Neural crest cell (in vitro differentiated cells): ENCODE data around the gene PTPRE. TPM values are rescaled to one million over a fixed set of nuclear protein-coding genes. Genes with fewer than 3 reads are reported as not detected.
A peak's percentile ranks its signal among the peaks of the same experiment; 100 is the strongest.

Experiments
- DNase-seq: peaks from one replicate; pipeline ENCODE4 v3.0.0; 2021; ENCODE audit warnings: low read depth, mixed read lengths, low spot score
- H3K27ac Mint-ChIP-seq: one replicate; pipeline ENCODE4 v1.8.0; 2021; ENCODE audit warnings: mild to moderate bottlenecking, mixed read lengths; ENCODE audit not compliant: unreplicated experiment
- H3K27me3 Mint-ChIP-seq: 2 replicates; pipeline ENCODE4 v1.8.0; 2021; ENCODE audit warnings: low read depth, mild to moderate bottlenecking, mixed read lengths
- H3K36me3 Mint-ChIP-seq: 2 replicates; pipeline ENCODE4 v1.8.0; 2021; ENCODE audit warnings: low read depth, mild to moderate bottlenecking, mixed read lengths
- H3K4me1 Mint-ChIP-seq: 2 replicates; pipeline ENCODE4 v1.8.0; 2021; ENCODE audit warnings: mixed read lengths
- H3K4me3 Mint-ChIP-seq: one replicate; pipeline ENCODE4 v1.8.0; 2021; ENCODE audit warnings: mild to moderate bottlenecking, mixed read lengths
- H3K9me3 Mint-ChIP-seq: 2 replicates; pipeline ENCODE4 v1.8.0; 2021; ENCODE audit warnings: mixed read lengths
- CTCF ChIP-seq: fragments of 200-600 bp; sonication (generic); conservative IDR thresholded peaks from 2 replicates; pipeline ENCODE4 v1.5.0; 2021; ENCODE audit warnings: antibody characterized with exemption, mild to moderate bottlenecking
- total RNA-seq: library from RNA; stranded (reverse); gene quantifications from 2 replicates; pipeline ENCODE4 v1.2.1, GENCODE V29; 2021

Gene PTPRE
- total RNA-seq, 1 donor from 2014 or later = 2.3 TPM

GRCh38 chr10:128077155-128077875 lies 170.4 kb downstream of the PTPRE start:
- Mint-ChIP-seq H3K9me3 (no peaks in the 10 kb centered on the region), H3K4me1 (no peaks in the 10 kb centered on the region), H3K27me3 (no peaks in the 10 kb centered on the region), H3K4me3 (no peak overlapping the region), H3K36me3 (no peaks in the 10 kb centered on the region), H3K27ac (no peak overlapping the region)
- DNase-seq = no peak
- TF ChIP-seq CTCF = no peak

GRCh38 chr10:128078136-128078969 lies 171.4 kb downstream of the PTPRE start:
- no peak overlapping the region for H3K4me3 Mint-ChIP-seq
- H3K27ac Mint-ChIP-seq = no peak overlapping the region
- H3K27me3 Mint-ChIP-seq = no peaks in the 10 kb centered on the region
- H3K4me1 Mint-ChIP-seq = no peaks in the 10 kb centered on the region
- DNase-seq = peak; percentile 65
- H3K36me3 Mint-ChIP-seq = no peaks in the 10 kb centered on the region
- TF ChIP-seq CTCF = peak; percentile 74
- H3K9me3 Mint-ChIP-seq = no peaks in the 10 kb centered on the region

- no peak for DNase-seq
- H3K27me3 Mint-ChIP-seq = no peaks in the 10 kb centered on the region
- no peak for TF ChIP-seq CTCF
- no peaks in the 10 kb centered on the region for H3K36me3 Mint-ChIP-seq
- peaks cover 7% of the 10 kb centered on the region for H3K4me1 Mint-ChIP-seq
- no peak overlapping the region for H3K4me3 Mint-ChIP-seq
- no peak overlapping the region for H3K27ac Mint-ChIP-seq
- H3K9me3 Mint-ChIP-seq = no peaks in the 10 kb centered on the region
Measured at GRCh38 chr10:128080231-128080630, 173.3 kb downstream of the PTPRE start.

GRCh38 chr10:128080641-128081040 lies 173.7 kb downstream of the PTPRE start:
- no peak overlapping the region for H3K4me3 Mint-ChIP-seq
- H3K27me3 Mint-ChIP-seq = no peaks in the 10 kb centered on the region
- no peaks in the 10 kb centered on the region for H3K36me3 Mint-ChIP-seq
- H3K9me3 Mint-ChIP-seq = no peaks in the 10 kb centered on the region
- TF ChIP-seq CTCF = no peak
- no peak overlapping the region for H3K27ac Mint-ChIP-seq
- no peak for DNase-seq
- peaks cover 9% of the 10 kb centered on the region for H3K4me1 Mint-ChIP-seq

- no peak for TF ChIP-seq CTCF
- Mint-ChIP-seq H3K36me3 (no peaks in the 10 kb centered on the region), H3K4me1 (peaks cover 13% of the 10 kb centered on the region), H3K9me3 (no peaks in the 10 kb centered on the region), H3K27me3 (no peaks in the 10 kb centered on the region), H3K4me3 (no peak overlapping the region), H3K27ac (no peak overlapping the region)
- DNase-seq = no peak
Measured at GRCh38 chr10:128081222-128081621, 174.3 kb downstream of the PTPRE start.
